Erythroblast (primary cell): ENCODE results near the gene SAMD11.

Experiments
- GATA1 ChIP-seq: IDR thresholded peaks from 2 replicates; pipeline ENCODE4 v1.6.1; 2011; ENCODE audit warnings: low read depth, mild to moderate bottlenecking, control low read depth, low read length, moderate library complexity
- POLR2A ChIP-seq: IDR thresholded peaks from 2 replicates; pipeline ENCODE4 v1.6.1; 2011; ENCODE audit warnings: mild to moderate bottlenecking, low read length

- TF ChIP-seq POLR2A: no peak
- no peak for TF ChIP-seq GATA1
Measured at GRCh38 chr1:932173-932510, 8.4 kb downstream of the SAMD11 start.
